Activated CD4-positive, alpha-beta T cell treated with anti-CD3 and anti-CD28 coated beads, Interleukin-2, amount 50 U/mL, for 24 hours (primary cell): Measurements from ENCODE around the gene BCL2L11.

ENCODE experiments used
- DNase-seq, 2 donors: peaks; one replicate each; pipeline ENCODE4 v3.0.0-alpha.2; 2020; ENCODE audit warnings: low read depth in 1 of 2, low spot score in 1 of 2

Gene BCL2L11

GRCh38 chr2:111167863-111168162 is 47.1 kb downstream of the BCL2L11 start:
- no peak for DNase-seq

DNA sequence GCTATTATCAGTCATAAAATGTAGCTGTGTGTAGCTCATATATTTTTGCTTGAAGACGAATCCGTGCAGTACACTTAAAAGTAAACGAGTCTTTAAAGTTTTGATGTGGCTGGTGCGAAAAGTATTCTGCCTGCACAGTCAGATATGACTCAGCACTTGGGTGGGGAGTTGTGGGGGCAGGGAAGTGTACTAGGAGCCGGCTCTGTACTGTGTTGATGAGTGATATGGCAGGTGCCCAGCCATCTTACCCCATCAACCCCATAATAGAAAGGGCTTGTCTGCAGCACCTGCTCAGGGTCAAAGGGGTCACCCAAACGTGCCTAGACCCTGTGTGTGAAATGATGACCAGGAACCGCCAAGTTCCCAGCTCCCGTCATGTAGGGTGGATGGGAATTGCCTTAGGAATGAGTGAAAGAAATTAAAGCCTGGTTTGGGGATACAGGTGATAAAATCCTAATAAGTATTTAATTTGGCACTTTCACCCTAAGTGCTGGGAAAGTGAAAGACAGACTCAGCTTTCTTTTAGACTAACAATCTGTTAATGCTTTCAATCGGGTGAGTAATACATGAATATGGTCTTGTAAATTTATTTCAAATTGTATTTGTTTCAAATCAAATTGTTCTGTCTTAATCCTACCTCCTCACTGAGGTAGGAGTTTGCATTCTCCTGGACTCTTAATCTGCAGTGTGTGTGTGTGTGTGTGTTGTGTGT is 48.0 kb downstream of the BCL2L11 start:
- peak; percentile 39 to 77 for DNase-seq

GRCh38 chr2:111169268-111169667 is 48.6 kb downstream of the BCL2L11 start:
- DNase-seq: no peak

DNA sequence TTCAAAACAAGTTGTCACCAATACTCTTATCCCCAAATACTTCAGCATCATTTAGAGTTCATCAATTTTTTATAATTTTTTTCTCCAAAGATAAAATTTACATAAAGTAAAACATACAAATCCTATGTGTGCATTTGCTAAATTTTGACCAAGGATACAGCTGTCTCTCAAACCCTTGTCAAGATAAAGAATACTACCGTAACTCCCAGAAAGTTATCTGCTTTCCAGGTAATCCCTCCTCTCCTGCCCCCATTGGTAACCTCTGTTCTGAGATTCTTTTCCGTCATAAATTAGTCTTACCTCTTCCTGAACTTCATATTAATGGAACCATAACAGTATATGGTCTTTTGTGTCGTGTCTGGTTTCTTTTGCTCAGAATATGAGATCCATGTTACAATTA is 49.2 kb downstream of the BCL2L11 start:
- no peak for DNase-seq

- no peak for DNase-seq
Observed at GRCh38 chr2:111171337-111171930, 50.7 kb downstream of the BCL2L11 start.

DNA sequence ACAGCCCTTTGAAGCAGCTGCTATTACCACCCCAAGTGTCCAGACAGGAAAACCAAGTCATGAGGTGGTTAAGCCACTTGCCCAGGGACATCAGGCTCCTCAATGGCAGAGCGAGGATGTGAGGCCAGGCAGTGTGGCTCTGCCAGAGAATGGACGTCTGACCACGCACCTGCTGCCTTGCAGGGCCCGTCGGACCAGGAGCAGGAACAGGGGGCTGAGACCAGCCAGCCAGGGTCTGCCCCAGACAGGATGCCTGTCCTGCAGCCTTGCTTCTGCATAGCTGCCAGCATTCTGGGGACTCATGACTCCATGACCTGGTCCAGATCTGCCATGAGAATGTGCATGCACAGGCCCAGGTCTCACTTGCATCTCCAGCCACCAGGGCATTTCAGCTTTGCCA is 52.0 kb downstream of the BCL2L11 start:
- no peak for DNase-seq

DNA sequence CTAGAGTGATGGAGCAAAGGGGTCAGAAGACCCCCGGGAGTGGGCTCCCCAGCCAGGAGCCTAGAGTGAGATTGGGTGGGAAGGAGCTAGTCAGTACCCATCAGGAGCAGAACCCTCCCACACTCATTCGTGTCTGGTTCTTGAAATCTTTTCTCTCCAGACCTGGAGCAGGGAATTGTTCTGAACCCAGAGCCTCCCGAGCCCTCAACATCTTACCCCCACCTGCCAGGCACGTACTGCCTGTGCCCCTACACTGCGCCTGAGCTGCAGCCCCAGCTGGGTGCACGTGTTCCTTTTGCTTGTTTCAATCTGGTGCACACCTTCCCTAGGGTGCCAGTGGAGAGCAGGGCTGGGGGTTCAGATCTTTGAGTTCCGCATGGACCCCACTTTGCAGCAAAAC is 52.6 kb downstream of the BCL2L11 start:
- no peak for DNase-seq

- DNase-seq: no peak
Observed at GRCh38 chr2:111173856-111174255, 53.1 kb downstream of the BCL2L11 start.

- no peak for DNase-seq
Observed at GRCh38 chr2:111175615-111176014, 54.9 kb downstream of the BCL2L11 start.

GRCh38 chr2:111176388-111176787 is 55.7 kb downstream of the BCL2L11 start:
- DNase-seq: no peak

- DNase-seq: no peak
Observed at GRCh38 chr2:111176867-111177266, 56.2 kb downstream of the BCL2L11 start.

GRCh38 chr2:111178296-111178695 is 57.6 kb downstream of the BCL2L11 start:
- DNase-seq: no peak

- no peak for DNase-seq
Observed at GRCh38 chr2:111178730-111179405, 58.2 kb downstream of the BCL2L11 start.

DNA sequence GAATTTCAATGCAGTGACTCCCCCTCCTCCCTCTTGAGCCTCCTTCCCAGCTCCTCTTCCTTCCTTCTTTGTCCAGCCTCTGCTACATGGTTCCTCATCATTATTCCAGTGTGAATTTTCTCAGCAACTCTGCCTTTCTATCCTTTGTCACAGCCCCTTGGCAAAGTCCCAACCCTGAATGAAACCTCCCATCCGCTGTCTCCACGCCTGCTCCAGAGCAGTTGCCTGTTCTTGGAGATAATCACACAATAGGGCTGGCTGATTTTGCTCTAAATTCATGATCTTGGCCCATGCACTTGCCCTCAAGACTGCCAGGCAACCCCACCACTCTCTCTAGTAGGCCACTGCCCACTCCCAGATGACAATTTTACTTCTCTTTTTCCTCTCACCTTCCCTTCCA is 61.4 kb downstream of the BCL2L11 start:
- no peak for DNase-seq

- no peak for DNase-seq
Observed at GRCh38 chr2:111182740-111183139, 62.0 kb downstream of the BCL2L11 start.

GRCh38 chr2:111184725-111185310 is 64.1 kb downstream of the BCL2L11 start:
- DNase-seq: no peak

DNA sequence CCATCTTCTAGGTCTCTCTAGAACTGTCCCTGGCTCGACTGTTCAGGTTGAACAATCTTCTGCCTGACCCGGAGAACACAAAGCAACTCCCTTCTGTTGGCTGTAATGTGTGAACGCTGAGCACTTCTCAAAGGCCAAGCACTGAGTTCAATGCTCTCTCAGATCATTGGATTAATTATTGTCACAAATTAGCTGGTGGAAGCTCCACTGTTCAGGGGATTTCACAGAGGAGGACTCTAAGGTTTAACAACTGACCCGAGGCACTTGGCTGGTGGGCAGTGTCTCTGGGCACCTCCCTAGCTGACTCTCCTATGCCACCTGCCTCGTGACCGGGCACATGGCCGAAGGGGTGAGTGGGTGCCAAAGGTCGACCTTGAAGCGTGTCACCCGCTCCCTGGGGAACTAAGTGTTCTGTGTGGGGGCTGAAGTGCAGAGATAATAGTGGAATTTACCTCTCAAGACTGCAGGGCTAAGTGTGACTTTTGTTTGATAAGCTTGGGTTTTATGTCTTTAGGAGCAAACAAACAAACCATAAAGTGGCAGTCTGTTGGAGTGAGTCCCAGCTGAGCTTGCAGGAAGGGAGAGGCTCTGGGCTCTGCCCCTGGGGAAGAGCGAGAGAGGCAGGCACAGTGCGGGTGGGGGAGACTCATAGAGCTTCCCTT is 64.8 kb downstream of the BCL2L11 start:
- no peak for DNase-seq

DNA sequence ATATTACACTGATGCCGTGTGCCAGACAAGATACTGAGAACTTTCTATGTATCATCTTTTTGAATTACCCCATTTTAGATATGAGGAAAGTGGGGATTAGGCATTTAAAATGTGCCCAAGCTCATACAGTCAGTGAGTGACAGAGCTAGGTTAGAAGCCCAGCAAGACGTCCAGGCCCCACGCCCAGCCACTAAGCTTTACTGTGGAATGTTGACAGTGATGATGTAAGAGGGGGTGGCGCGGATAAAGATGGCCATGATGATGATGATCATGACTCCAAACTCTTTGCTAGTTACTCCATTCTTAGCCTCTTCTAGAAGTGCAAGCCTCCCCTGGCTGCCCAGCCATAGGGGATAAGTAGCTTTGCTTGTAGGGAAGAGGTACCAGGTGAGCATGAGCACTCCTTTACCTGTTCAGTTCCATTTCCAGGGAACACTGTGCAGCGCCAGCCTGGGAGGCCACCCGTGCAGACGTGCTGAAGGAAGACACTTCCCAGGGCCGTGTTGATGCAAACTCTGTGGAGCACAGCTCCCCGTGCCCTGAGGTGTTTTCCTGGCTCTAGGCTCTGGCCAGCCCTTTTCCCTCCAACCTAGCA is 65.5 kb downstream of the BCL2L11 start:
- no peak for DNase-seq

DNA sequence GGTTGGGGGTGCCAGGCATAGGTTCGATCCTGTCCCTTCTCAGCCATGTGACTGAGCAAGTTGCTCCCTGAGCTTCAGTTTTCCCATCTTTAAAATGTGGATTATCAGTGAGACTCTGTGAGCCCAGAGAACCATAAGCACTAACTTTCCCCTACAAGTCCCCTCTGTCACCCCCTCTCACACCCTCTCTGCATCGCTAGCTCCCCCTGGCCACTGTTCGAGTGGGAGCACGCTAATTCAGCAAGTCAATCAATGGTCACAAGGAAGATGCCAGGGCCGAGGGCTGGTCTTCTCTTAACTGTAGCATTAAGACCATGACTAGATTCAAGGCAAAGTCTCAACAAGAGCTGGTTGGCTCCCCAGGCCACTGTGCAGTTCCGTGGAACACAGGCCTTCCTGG is 66.2 kb downstream of the BCL2L11 start:
- no peak for DNase-seq

GRCh38 chr2:111188681-111189080 is 68.0 kb downstream of the BCL2L11 start:
- DNase-seq: no peak

- DNase-seq: no peak
Observed at GRCh38 chr2:111189106-111189505, 68.4 kb downstream of the BCL2L11 start.
